Thymus (tissue), 11 donors: Measurements from ENCODE around the gene TFAP2A. TPM values are rescaled to one million over a fixed set of nuclear protein-coding genes. Genes with fewer than 3 reads are reported as not detected.

Experiments
- DNase-seq, 9 donors: peaks; one replicate each; pipeline ENCODE4 v3.0.0-alpha.2; 2013; ENCODE audit warnings: low spot score in 9 of 9, low read depth in 6 of 9, missing footprints in 1 of 9
- H3K27ac ChIP-seq, 2 donors: one replicate each; pipeline ENCODE4 v1.5.1; 2013; ENCODE audit warnings: control low read depth in 1 of 2, low read depth in 1 of 2, low read length in 1 of 2, mild to moderate bottlenecking in 1 of 2, moderate library complexity in 1 of 2
- H3K27me3 ChIP-seq, 2 donors: one replicate each; pipeline ENCODE4 v1.5.1; 2013; ENCODE audit warnings: low read length in 1 of 2; ENCODE audit not compliant: control insufficient read depth in 2 of 2, insufficient read depth in 1 of 2
- H3K36me3 ChIP-seq, 2 donors: one replicate each; pipeline ENCODE4 v1.5.1; 2013; ENCODE audit warnings: low read length in 1 of 2, mild to moderate bottlenecking in 1 of 2, moderate library complexity in 1 of 2; ENCODE audit not compliant: control insufficient read depth in 2 of 2, insufficient read depth in 2 of 2
- H3K4me1 ChIP-seq, 2 donors: one replicate each; pipeline ENCODE4 v1.5.1; 2013; ENCODE audit warnings: low read length in 2 of 2; ENCODE audit not compliant: control insufficient read depth in 2 of 2, insufficient read depth in 2 of 2
- H3K4me3 ChIP-seq, 2 donors: one replicate each; pipeline ENCODE4 v1.5.1; 2013; ENCODE audit warnings: low read length in 2 of 2, control low read depth in 1 of 2, mild to moderate bottlenecking in 1 of 2
- H3K9me3 ChIP-seq, 2 donors: one replicate each; pipeline ENCODE4 v1.5.1; 2013; ENCODE audit warnings: low read length in 1 of 2, mild to moderate bottlenecking in 1 of 2; ENCODE audit not compliant: control insufficient read depth in 2 of 2, insufficient read depth in 1 of 2
- WGBS: extraction: QIAGEN DNeasy Blood & Tissue Kit; methylation state at CpG from one replicate; pipeline ENCODE4 v1.1.7; 2013; 5-methylcytosine and 5-hydroxymethylcytosine counted together
- polyA plus RNA-seq: library from polyadenylated mRNA; stranded (reverse); fragments of 200-250 nt; gene quantifications from one replicate; pipeline ENCODE4 v1.2.3, GENCODE V29; 2013
- total RNA-seq: library from RNA; stranded (reverse); fragments of 120-200 nt; gene quantifications from one replicate; pipeline ENCODE4 v1.2.4, GENCODE V29; 2013
- donor health status: healthy.

Gene TFAP2A
- total and polyA plus RNA-seq, 2 donors, result 0.33 to 2.9 TPM

DNA sequence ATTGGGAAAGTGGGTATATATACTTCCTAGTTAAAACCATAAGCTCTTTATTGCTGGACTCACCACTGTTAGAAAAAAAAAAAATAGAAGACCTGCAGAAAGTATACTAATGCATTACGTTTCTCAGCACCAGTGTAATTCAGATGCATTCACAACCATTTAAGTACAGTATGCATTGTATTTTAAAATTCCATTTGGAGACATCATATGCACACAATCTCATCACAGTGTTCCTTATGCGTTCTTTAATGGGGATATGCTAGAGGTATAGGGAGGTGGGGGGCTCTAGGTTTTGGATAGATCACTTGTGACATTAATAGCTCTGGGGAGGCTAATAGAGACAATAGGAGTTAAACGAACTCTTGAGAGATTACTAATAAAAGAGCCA is 9.4 kb downstream of the TFAP2A start:
- Histone ChIP-seq H3K27me3 (peaks cover 38 to 85% of the 10 kb centered on the region in 2 donors), H3K4me3 (no peak overlapping the region), H3K9me3 (peaks cover 9 to 12% of the 10 kb centered on the region in 2 donors), H3K36me3 (no peaks in the 10 kb centered on the region), H3K27ac (no peak overlapping the region), H3K4me1 (peaks cover 7 to 13% of the 10 kb centered on the region in 2 donors)
- DNase-seq, result no peak
- 46% methylated on average over 3 of the region's 3 CpGs for WGBS

DNA sequence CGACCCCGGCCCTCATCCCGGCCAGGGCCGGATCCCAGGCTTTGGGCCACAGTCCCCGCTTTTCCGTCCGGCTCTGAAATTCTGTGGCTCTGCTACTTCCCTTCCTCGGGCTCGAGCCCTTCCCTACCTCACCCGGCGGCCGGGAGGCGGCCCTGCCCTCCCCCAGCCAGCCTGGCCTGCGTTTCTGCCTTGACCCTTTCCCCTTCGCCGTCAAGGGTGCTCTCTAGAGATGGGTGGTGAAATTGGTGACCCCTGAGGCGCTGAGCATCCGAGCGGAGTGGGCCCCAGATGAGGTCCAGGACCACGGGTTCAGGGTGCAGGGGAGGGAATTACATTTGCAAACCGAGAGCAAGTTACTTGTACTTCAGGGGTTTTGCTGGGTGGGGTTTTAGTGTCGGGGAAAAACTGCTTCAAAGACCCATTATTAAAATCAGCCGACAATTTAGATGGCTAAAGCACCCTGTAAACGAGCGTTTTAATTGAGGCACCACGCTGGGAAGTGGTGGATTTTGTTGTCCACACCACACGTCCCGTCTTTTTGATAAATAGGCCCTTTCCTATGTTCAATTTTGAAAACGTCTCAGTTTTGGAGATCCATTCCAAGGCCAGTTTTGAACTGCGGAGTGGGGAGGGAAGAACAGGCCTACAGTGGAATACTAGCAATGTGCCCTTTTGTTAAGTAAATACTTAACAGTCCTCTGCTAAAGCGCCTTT is 9.9 kb downstream of the TFAP2A start:
- H3K4me1 ChIP-seq, result peaks cover 7 to 13% of the 10 kb centered on the region in 2 donors
- H3K27me3 ChIP-seq, result peaks cover 33 to 84% of the 10 kb centered on the region in 2 donors
- H3K4me3 ChIP-seq, result peak overlapping the region; percentile 27 to 58
- 31% methylated on average over 31 of the region's 31 CpGs for WGBS
- H3K9me3 ChIP-seq, result peaks cover 9% of the 10 kb centered on the region in 2 donors
- no peak overlapping the region for H3K27ac ChIP-seq
- H3K36me3 ChIP-seq, result no peaks in the 10 kb centered on the region
- no peak for DNase-seq

DNA sequence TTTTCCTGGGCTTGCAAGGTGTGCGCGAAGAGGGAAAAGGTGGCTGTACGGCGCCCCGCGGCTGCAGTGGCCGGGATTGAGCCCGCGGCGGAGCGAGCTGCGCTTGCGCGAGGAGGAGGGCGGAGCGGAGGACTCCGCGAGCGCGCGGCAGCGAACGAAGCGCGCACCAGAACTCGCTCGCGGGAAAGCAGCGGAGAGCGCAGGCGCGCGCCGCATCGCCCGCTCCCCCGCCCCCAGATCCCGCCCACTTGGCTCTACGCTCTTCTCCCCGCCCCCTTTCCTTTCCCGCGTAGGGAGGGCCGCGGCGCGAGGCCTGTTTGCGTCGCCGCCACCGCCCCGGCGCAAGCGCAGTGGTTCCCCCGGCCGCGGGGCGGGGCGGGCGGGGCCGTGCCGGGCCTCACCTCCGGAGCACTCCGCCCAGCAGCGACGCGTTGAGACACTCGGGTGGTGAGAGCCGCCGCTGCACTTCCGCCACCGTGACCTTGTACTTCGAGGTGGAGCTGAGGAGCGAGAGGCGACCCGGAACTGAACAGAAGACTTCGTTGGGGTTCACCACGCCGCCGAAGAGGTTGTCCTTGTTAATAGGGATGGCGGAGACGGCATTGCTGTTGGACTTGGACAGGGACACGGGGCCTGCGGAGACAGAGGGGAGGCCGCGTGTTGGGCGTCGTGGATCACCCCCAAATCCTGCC is 10.6 kb downstream of the TFAP2A start:
- Histone ChIP-seq H3K27ac (no peak overlapping the region), H3K27me3 (peaks cover 28 to 84% of the 10 kb centered on the region in 2 donors), H3K36me3 (no peaks in the 10 kb centered on the region), H3K4me1 (peaks cover 7 to 13% of the 10 kb centered on the region in 2 donors), H3K4me3 (peak overlapping the region; percentile 50 to 58), H3K9me3 (peaks cover 6 to 9% of the 10 kb centered on the region in 2 donors)
- WGBS, result 2% methylated on average over 87 of the region's 87 CpGs
- peak; percentile 34 to 88 (median 71) for DNase-seq

DNA sequence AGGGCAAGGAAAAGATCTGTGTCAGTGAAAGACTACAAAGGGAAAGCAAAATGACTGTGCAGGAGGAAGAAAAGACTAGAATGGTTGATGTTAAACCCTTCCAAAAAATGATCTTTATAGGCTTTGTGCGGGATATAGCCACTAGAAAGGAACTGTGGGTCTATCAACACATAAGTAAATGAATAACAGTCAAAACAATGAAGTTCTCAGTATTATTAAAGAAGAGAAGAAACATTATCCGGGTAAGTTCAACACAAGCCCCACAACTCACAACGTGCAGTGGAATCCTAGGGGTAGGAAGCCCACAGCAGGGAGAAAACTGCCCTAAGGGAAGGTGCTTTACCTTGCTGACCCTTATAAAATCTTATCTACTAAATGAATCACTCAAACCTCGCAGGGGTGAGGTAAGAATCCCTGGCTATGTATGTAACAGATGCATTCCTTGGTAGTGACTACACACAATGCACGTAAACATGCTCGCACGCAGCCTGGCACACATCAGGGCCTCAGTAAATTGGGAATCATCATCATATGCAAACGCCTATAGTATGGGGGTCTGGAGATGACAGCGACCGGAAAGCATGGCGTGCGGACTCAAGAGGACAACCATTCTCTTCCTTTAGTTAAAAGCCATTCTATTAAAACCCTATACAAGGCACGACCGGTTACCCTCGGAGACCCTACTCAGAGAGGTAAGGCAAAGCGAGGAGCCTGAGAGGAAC is 11.3 kb downstream of the TFAP2A start:
- H3K27ac ChIP-seq, result no peak overlapping the region

DNA sequence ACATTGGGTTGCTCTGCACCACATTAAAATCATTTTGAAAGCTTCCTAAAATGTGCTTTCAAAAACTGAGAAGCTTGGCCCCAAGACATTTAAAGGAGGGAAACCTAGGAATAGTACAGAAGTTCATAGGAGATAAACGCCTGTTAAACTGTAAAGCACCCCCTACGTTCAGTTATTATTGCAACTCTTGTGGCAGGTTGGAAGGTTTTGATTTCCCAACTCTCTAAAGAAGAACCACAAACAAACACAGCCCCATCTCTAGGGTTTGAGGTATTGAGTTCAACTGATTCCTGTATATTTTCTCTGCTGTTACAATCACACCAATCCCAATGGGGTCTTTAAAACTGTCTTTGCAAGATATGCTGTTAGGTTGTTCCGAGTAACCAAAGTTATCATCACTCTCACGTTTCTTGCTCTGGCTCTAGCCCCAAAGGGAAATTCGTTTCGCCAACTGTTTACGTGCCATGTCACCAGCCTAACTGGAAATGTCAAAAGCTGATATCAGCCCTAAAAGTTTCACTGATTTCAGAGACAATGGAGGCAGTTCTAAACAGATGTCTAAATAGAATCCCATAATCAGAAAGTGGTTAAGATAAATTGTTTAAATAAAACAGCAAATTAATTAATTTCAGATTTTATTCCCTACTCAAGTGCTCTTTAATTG is 12.1 kb downstream of the TFAP2A start:
- Histone ChIP-seq H3K36me3 (no peaks in the 10 kb centered on the region), H3K9me3 (peaks cover 7 to 9% of the 10 kb centered on the region in 2 donors), H3K4me3 (no peak overlapping the region), H3K27ac (no peak overlapping the region), H3K4me1 (peaks cover 7 to 13% of the 10 kb centered on the region in 2 donors), H3K27me3 (peaks cover 33 to 86% of the 10 kb centered on the region in 2 donors)
- 65% methylated on average over 7 of the region's 7 CpGs for WGBS
- no peak for DNase-seq

More for the DNA sequence above, 11.3 kb downstream of the TFAP2A start:
- 9% methylated on average over 16 of the region's 16 CpGs for WGBS
- DNase-seq, result no peak
- peaks cover 6 to 9% of the 10 kb centered on the region in 2 donors for H3K9me3 ChIP-seq
- no peaks in the 10 kb centered on the region for H3K36me3 ChIP-seq
- H3K4me3 ChIP-seq, result peak overlapping the region; percentile 50 to 58
- H3K4me1 ChIP-seq, result peaks cover 7 to 13% of the 10 kb centered on the region in 2 donors
- peaks cover 33 to 86% of the 10 kb centered on the region in 2 donors for H3K27me3 ChIP-seq

DNA sequence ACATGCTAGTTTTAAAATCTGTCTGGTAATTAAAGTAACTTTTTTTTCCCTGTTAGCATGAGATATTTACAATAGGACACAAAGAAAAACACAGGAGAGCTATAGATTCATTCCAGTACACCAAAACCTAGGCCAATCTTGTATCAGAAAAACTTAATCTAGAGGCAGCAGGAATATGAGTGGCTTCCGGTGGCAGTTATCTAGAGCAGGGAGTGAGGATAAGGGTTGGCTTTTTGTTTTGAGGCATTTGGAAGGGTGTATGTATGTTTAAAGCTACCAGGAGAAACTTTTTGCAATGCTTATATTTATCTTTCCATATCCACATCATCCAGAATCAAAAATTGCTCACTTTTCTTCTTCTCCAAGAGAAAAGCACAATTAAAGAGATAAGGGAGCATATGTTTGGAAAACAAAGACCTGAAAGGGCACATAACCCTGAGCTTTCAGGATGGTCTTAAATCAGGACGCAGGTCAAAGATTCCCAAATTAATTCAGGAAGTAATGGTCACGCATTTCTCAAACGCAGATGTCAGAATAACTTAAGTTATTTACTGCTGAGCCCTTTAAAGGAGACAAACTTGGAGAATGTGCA is 13.1 kb downstream of the TFAP2A start:
- peaks cover 7 to 13% of the 10 kb centered on the region in 2 donors for H3K4me1 ChIP-seq
- 40% methylated on average over 4 of the region's 4 CpGs for WGBS
- H3K9me3 ChIP-seq, result peaks cover 7 to 9% of the 10 kb centered on the region in 2 donors
- H3K27me3 ChIP-seq, result peaks cover 35 to 84% of the 10 kb centered on the region in 2 donors
- H3K4me3 ChIP-seq, result no peak overlapping the region
- DNase-seq, result no peak
- H3K36me3 ChIP-seq, result no peaks in the 10 kb centered on the region
- no peak overlapping the region for H3K27ac ChIP-seq

DNA sequence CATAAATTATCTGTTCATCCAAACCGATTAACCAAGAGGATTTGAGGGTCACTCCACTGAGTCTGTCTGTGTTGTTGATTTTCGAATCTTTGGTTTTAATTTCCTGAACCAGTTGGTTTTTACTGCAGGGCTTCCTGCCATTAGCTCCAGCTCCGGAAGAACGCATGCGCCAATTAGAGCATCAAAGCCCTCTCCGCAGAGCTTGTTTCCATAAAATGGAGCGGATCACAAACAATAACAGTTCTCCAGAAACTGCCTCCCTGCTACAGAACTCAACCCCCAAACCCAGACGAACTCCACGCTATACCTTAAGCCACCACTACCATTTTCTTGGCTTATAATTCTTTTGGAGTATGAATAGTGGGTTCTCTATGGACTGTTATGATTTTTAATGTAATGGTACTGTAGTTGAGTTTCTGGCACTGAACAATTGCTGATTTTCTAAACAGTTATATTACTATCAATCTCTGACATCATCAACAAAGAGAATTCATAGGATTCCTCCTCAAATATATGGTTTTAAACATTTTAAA is 13.8 kb downstream of the TFAP2A start:
- 20% methylated on average over 9 of the region's 9 CpGs for WGBS
- Histone ChIP-seq H3K36me3 (no peaks in the 10 kb centered on the region), H3K4me1 (peaks cover 7 to 13% of the 10 kb centered on the region in 2 donors), H3K27ac (no peak overlapping the region), H3K4me3 (no peak overlapping the region), H3K9me3 (peaks cover 7 to 9% of the 10 kb centered on the region in 2 donors), H3K27me3 (peaks cover 39 to 85% of the 10 kb centered on the region in 2 donors)
- no peak for DNase-seq

DNA sequence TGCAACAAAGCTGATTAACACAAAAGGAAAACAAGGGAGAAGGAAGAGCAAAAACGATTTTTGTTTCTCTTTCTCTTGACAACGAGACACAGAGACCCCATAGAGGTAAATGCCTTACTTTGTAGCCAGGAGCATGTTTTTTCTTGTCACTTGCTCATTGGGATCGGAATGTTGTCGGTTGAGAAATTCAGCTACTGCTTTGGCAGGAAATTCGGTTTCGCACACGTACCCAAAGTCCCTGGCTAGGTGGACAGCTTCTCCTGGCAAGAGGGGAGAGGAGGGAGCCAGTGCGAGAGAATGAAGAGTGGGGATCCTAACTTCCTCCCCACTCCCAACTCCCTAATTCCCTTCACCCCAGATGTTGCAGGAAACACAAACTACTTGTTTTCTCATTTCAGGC is 14.5 kb downstream of the TFAP2A start:
- Histone ChIP-seq H3K4me1 (peaks cover 7 to 13% of the 10 kb centered on the region in 2 donors), H3K36me3 (no peaks in the 10 kb centered on the region), H3K4me3 (no peak overlapping the region), H3K9me3 (peaks cover 7 to 9% of the 10 kb centered on the region in 2 donors), H3K27me3 (peaks cover 46 to 86% of the 10 kb centered on the region in 2 donors), H3K27ac (no peak overlapping the region)
- 61% methylated on average over 8 of the region's 8 CpGs for WGBS
- DNase-seq, result no peak
